Measurements from ENCODE around the gene TREML4.
"Not testable (repeated sequence)": the region's sequence is repeated elsewhere in the genome, so short reads cannot be mapped to it uniquely, and the experiment has no call there.

The TREML4 gene, protein sequence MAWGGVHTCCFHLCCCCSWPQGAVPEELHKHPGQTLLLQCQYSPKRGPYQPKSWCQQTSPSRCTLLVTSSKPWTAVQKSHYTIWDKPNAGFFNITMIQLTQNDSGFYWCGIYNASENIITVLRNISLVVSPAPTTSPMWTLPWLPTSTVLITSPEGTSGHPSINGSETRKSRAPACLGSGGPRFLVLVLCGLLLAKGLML

DNA sequence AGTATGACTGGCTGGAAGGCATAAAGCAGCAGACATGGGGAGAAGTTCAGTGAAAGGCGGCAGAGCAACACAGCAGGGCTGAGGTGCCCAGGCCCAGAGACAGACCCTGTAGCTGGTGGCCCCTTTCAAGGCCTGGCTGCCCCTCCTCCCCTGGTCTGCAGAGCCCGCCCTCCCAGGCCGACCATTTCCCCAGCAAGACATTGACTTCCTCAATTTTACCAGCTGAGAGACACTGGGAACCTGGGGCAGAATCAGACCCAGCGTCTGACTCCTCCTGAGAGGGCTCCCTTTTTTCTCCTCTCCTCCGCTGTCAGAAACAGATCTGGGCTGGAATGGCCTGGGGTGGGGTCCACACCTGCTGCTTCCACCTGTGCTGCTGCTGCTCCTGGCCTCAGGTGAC, at the start of gene TREML4:
Gene TREML4 (plus strand): TSS at position 254 of the 400 bp plus-strand sequence. CDS start 79 bp downstream, at position 333.
- DNase-seq, result no peak

DNA sequence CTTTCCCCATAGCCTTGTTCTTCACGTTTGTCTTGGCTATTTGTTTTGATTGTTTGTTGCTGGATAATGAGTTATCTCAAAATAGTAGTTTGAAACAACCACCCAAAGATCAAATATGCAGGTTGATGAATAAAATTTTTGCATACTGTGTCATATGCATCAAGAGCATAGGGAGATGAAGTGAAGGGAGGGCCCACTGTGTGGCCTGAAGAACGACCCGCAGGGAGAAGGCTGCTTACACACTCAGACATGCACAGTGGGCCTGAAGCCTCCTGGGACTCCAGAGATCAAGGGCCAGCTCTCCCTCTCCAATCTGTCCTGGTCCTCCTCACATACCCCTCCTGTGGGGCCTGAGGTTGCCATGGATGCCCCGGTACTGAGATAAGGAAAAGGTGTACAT, 49.0 kb upstream of the TREML4 start:
- DNase-seq, result no peak

DNA sequence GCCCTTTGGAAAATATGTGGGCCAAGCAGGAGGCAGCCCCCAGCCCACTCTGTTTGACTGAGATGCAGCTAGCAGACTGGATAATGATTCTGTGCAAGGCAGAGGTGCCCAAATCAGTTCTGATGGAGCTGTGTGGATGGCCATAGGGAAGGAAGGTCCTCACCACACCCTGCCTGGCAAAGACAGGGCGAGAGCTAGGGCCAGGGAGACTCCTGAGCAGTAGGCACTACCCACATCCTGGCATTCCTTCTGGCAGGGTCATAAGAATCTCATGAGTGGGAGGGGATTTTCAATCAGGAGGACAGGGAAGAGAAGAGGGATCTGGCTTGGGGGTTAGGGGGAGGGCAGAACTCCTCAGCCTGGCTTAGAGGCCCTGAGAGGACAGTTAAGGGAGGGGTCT, 46.6 kb upstream of the TREML4 start:
- no peak for DNase-seq

DNA sequence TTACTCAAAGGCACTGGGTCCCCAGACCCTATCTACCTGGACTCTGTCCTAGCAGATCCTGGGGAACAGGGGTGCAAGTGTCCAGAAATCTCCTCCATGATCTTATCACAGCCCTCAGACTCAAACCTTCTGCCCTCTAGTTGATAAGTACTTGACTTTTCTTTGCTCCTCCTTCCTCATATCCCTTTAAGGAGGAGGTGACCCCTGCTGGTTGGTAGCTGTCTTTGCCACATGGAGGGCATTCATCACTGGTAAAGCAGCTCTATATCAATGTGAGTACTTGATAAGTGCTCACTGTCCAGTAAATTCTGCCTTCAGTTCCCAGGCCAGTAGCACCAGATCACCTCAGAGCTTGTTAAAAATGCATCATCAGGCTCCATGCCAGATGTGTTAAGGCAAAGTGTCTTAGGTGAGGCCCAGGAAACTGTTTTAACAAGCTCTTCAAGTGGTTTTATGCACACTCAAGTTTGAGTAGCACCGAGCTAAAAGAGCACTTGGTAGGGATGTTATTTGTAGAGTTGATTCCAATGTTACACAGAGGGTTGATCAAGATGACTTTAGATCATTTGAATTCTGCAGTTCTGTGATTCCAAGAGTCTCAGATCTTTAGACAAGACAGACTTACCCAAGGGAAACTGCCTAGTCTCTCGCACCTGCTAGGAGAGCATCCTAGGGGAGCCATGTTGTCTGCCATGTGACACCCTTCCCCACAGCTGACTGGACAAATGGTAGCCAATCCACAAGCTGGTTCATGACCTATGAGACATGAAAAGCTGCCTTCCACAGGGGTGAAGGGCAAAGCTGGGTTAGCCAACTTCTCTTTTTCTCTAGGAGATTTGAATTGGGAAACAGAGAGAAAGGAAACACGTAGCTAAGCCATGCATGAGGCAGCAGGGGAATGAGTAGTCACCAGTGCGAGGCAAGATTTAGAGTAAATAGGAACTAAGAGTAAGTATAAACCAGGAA, 45.8 kb upstream of the TREML4 start:
- peak; percentile 61 for DNase-seq

DNA sequence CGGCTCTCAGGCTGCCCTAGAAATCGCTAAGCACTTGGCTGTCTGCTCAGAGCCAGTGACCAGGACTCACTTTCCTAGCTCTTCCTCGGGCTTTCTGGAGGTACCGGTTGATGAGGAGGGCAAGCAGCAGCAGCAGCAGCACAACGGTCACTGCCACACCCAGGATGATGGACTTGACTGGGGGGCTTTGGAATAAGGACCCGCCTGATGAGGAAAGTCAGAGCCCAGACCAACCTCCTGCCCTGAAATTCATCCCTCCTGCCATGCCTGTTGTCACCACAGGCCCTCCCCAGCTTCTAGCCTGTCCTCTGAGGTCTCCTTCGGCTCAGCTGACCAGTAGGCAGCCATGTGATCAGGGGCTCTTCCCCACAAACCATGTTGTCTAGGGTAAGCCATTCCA, 43.4 kb upstream of the TREML4 start:
- DNase-seq, result no peak

DNA sequence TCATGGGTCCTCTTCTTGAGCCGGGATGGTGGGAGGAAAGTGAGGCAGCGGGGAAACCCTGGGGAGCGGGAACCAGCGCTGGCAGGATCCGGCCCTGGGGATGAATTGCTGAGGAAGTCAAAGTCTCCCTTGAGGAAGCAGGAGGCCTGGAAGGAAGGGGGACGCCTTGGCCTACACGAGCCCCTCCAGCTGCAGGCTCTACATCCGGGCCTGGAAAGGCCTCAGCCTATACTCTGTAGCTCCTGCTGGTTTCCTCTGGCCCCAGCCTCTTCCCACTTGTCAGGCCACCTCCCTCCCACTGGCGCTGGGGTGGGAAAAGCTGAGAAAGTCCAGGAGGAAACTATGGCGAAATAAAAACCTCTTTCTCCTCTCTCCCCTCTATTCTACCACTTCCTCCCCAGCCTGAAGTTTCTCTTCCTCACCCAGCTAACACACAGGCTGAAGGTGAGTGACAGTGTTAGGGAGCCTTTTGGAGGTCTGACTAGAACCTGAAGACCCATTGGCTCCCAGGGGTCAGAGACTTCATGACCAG, 42.1 kb upstream of the TREML4 start:
- DNase-seq, result no peak

DNA sequence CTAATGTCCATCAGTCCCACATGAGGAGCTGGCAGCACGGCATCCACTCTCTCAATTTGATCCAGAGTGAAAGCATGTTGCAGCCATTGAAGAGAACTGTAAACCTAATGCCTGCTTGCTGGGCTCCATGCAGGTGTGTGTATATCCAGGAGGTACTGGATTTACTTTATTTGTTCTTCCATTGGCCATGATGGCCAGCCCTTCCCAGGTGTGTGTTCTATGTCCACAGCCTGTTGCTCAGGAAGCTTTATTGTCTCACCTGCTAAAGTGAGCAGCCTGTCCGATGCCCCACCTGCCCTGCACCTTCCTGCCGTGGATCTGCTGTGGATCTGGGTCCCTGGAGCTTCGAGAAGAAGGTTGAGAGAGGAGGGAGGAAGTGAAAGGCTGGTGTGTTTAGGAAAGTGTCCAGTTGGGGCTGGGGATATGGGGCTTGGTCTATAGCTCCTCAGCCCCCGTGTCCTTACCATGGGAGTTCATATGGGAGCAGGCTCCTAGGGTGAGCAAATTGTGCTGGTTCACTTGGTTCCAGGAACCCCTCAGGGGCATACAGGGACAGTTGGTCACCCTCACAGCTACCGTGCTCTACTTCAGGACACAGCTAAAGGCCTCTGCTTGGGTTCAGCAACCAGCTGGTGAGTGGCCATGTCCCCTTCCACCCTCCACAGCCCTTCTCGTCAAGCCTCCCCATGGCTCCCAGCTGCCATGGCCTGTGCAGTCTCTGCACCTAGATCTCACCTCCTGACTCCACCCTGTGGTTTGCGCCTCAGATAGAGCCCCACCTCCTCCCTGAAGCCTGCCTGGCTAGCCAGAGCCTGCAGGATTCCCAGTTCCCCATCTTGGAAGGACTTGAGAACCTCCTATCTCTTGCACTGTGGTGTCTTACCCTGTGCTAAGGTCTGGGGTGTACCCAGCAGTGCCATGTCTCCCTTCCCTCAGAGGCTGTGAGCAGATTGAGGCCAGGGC, 39.9 kb upstream of the TREML4 start:
- no peak for DNase-seq

DNA sequence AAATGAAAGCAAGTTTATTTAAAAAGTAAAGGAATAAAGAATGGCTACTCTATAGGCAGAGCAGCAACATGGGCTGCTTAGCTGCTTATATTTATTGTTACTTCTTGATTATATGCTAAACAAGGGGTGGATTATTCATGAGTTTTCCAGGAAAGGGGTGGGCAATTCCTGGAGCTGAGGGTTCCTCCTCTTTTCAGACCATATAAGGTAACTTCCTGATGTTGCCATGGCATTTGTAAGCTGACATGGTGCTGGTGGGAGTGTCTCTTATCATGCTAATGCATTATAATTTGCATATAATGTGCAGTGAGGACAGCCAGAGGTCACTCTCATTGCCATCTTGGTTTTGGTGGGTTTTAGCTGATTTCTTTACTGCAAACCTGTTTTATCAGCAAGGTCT, 39.1 kb upstream of the TREML4 start:
- not testable (repeated sequence) for DNase-seq

DNA sequence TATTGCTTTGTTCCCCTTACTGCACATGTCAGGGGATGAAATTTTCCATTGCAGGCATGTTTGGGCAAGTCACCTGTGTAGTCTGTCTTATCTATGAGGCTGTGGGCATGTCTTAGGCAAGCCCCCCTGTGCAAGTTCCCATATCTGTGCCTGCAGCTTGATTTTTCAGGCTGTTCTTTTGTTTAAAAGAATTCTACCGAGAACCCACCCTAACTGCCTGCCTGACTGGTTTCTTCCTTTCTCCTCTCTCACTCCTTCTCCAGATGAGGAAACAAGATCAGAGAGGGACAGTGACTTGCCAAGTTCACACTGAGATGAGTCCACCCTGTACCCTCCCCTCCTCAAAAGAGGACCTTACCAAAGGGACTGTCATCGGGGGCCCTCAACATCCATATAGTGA, 38.2 kb upstream of the TREML4 start:
- DNase-seq, result no peak

DNA sequence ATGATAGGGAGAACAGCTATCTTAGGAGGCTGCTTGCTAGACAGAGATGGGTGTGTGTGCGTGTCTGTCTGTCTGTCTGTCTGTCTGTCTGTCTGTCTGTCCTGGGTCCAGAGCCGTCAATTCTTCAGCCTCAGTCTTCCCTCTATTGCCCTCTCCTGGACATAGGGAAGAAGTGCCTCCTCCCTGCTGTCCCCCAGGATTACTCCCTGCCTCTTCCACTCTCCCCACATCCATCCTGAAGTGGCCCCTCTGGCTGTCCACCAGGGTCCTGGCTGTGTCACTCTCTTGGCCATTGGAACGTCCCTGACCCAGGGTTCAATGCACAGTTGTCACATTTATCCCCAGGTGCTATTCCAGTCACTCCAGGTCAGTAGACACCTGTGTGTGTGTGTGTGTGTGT, 37.4 kb upstream of the TREML4 start:
- DNase-seq, result no peak

DNA sequence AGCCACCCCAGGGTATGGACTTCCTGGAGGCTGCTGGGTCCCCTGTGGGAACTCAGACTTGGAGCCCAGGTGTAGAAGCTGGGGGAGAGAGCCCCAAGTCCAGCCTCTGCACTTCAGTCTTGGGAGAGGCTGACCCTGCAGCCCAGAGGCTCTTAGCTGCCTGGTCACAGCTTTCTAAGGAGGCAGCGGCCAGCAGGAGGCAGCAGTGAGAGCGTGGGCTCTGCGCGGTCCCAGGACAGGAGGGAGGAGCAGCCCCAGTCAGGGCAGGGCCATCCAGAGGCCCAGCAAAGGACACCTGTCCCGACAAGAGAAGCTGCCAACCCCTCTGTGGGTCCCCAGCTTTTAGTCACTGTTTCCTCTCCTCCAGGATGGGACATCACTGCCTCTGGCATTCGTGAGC, 36.6 kb upstream of the TREML4 start:
- peak; percentile 60 for DNase-seq

DNA sequence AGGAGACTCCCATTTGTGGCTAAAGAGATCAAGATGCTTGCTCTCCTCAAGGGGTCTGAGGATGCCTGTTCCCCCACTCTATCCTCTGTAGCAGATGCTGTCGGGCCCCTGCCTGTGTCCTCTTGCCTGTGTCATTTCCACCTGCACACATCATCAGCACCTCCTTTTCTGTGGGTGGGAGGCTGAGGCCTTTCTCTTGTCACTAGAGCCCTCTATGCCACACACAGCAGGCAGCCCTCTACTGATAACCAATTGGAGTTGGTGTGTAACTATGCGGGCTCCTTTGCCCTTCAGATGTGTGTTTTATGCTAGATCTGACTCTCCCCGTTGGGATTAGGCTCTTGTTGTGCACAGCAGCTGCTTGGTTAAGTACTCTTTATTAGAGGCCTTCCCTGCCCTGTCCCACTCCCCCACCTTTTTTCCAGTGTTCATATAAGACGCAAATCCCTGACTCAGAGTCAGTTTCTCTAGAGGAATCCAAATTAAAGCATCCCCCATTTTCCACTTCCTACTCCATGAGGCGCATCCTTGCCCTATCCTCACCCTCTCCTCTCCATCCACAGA, 34.9 kb upstream of the TREML4 start:
- no peak for DNase-seq

DNA sequence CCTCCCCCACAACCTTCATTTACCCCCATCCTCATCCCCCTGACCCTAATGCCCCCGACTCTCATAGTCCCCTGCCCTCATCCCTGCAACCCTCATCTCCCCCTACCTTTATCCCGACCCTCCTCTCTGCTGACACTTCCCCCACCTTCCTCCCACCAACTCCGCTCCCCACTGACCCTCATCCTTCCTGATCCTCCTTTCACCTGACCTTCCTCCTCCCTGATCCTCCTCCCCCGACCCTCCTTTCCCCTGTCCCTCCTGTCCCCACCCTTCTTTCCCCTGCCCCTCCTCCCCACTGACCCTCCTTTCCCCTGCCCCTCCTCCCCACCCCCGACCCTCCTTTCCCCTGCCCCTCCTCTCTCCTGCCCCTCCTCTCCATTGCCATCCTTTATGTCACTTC, 34.3 kb upstream of the TREML4 start:
- DNase-seq, result no peak

DNA sequence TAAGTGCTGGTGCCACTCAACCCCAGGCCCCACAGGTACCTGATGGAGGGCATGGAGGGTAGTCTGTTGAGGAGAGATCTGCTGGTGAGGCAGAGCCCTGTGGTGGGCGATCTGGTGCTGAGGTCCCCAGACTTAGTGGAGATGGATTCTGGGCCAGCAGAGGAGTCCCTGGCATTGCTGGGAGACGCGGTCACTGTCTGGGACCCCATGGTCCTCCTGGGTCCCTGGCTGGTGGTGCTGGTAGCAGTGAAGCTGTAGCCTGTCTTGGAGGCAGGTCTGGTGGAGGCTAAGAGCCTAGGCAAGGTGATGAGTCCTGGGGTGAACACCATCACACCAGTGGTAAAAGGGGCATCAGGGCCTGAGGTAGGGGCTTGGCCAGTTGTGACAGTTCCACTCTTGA, 33.8 kb upstream of the TREML4 start:
- no peak for DNase-seq

DNA sequence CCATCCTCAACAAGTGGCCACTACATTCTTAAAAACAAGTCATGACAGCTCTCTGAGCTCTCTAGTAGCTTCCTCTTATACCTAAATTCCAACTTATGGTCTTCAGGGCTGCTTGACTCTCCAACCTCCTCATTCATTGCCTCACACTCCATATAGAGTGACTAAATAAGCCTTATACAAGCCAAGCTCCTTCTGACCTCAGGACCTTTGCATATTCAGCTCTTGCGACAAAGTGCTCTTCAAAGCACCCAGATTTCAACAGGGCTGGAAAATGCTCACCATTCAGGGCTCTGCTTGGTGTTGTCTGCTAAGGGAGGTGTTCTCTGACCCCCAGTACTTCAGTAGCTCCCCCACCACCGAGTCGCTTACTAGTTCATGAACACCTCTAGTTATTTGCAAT, 30.9 kb upstream of the TREML4 start:
- no peak for DNase-seq

DNA sequence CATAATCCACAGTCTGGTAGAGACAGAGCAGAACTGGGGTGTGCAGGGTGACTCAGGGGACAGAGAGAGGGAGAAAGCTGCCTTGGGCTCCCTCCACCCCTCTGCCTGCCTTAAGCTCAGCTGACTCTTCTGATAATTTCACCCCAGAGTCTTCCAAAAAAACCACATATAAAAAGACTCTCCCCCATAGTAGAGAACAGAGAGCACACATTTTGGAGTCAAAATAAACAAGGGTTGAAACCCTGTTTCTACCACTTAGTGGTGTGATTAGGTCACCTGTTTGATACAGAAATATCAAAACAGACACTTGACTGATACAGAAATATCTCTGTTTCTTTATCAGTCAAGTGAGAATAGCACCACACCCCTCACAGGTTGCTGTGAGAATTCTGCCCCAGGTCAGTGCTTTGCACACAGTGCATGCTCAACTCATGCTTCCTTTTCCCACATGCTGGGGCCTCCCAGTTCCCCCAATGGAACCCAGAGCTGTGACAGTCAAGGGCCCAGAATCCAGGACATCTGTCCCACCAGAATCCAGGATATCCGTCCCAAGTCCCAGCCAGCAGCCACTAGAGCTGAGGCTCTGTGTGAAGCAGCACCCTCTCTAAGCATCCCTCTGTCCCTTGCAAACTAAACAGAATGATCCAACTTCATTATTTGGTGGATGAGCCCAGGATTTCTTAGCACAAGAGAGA, 28.4 kb upstream of the TREML4 start:
- peak; percentile 37 for DNase-seq

DNA sequence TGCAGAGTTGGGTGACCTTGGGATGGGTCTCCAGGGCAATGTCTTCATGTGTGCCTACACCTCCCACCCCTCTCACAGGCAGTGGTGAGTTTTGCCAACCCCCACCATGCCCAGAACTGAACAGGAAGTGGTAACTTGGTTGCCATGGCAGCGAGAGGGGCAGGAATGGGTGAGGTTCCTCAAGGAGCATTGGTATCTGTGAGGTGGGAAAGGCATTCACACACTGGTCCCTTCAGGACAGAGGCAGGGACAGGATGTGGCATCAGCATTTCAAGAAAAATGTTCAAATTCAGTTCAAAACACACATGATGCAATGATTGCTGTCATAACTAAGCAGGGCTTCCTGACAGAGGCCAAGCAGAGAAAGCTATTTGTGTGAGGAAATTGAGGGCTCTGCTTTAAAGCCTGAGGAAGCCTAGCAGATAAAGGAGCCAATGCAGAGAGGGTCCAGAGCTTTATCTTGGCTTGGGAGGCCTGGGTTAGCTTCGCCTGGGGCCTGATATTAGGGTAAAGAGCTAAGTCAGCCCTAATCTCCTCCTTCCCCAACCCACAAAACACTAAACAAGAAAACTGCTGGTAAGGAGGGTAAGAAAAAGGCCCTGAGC, 27.8 kb upstream of the TREML4 start:
- DNase-seq, result peak; percentile 66

DNA sequence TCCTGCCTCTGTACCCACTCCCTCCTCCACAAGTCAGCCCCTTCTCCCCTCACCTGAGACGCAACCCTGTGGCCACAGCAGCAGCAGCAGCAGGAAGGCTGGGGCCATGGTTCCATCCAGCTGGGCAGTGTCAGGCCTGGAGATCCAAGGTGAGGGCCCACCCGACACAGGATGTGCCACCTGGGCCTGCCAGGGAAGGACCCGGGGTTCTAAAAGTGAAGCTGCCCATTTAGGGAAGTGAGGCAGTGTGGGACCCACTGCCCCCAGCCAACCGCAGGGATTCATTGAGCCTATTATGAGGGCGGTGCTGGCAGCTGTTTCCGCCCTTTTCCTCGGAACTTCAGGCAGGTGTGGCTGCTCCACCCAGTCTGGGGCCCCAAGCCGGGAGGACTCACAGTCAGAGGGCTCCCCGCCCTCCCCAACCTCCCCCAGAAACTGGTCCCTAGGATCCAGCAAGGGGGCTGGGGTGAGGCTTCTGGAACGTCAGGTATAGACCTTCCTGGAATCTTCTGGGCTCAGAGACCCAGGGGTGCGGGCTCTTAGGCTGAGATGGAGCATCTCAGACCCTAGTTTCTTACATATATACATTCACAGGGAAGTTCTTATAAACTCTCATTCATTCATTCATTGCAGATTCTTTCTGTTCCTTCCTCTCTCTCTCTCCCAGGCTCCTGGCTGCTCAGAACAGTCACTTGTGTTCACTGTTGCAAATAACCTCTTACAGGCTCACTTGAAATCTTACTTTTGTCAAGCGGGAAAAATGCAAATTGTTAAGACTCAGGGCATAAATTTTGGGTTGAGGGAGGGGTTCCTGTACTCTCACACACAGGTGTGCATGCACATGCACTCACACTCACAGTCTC, 27.0 kb upstream of the TREML4 start, which contains the start of gene TREML2:
Gene TREML2 (minus strand): TSS at position 249 of the 863 bp plus-strand sequence. CDS start 141 bp downstream, at position 108.
- DNase-seq, result peak; percentile 39

DNA sequence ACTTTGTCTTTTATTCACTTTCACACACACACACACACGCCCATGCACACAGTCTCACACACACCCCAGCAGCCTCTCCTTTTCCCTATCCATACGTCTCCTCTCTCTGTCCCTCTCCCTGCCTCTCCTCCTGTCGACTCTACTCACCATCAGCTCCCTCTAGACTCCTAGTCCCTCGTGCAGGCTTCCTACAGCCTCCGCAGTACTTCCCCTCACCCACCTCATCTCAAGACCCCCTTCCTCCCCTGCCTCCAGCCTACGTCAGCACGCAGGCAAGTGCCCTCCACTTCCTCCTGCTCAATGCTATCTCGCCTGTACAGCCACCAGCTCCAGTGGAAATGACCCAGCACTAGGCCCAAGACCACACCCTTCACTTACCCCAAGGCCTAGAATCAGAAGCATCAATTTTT, 26.4 kb upstream of the TREML4 start:
- peak; percentile 7 for DNase-seq

DNA sequence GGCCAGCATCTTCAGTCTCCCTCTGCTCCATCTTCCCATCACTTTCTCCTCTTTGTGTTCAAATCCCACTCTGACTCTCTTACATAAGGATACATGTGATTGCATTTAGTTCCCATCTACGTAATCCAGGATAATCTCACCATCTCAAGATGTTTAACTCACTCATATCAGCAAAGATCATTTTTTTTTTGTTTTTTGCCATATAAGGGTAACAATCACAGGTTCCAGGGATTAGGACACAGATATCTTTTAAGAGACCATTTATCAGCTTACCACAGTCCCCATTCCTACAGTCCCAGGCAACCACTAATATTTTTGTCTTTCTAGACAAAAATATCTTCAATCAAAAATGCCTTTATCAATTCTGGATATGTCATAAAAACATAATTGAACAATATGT, 24.0 kb upstream of the TREML4 start:
- no peak for DNase-seq
